ENCODE data around the gene FAM216A.

Gene FAM216A

GRCh38 chr12:110531741-110532333, 63.2 kb downstream of the FAM216A start:
- H3K9me3 ChIP-seq (ENCODE audit: control insufficient read depth, low read length), result no peaks in the 10 kb centered on the region
- no peak overlapping the region for H3K27ac ChIP-seq
- H3K27me3 ChIP-seq (ENCODE audit: control insufficient read depth, insufficient read depth, low read length), result no peaks in the 10 kb centered on the region
- H2AFZ ChIP-seq, result no peak overlapping the region
- H3K4me2 ChIP-seq (ENCODE audit: low read length), result no peak overlapping the region
- peaks cover 3% of the 10 kb centered on the region for H3K4me1 ChIP-seq
- no peak overlapping the region for H3K4me3 ChIP-seq (ENCODE audit: low read depth, low read length)
- no peak for TF ChIP-seq CTCF (IDR thresholded peaks at IDR 0.05)
- H3K9ac ChIP-seq, result no peak overlapping the region
- no peaks in the 10 kb centered on the region for H3K36me3 ChIP-seq (ENCODE audit: control insufficient read depth, insufficient read depth, low read length)
- H3K79me2 ChIP-seq, result peaks cover 3% of the 10 kb centered on the region

- H3K36me3 ChIP-seq (ENCODE audit: control insufficient read depth, insufficient read depth, low read length), result no peaks in the 10 kb centered on the region
- H3K4me1 ChIP-seq, result peaks cover 9% of the 10 kb centered on the region
- H3K4me3 ChIP-seq (ENCODE audit: low read depth, low read length), result no peak overlapping the region
- H3K9me3 ChIP-seq (ENCODE audit: control insufficient read depth, low read length), result no peaks in the 10 kb centered on the region
- H3K27ac ChIP-seq, result no peak overlapping the region
- no peak overlapping the region for H3K9ac ChIP-seq
- H3K79me2 ChIP-seq, result peaks cover 3% of the 10 kb centered on the region
- no peak for TF ChIP-seq CTCF (IDR thresholded peaks at IDR 0.05)
- H3K4me2 ChIP-seq (ENCODE audit: low read length), result no peak overlapping the region
- H2AFZ ChIP-seq, result no peak overlapping the region
- no peaks in the 10 kb centered on the region for H3K27me3 ChIP-seq (ENCODE audit: control insufficient read depth, insufficient read depth, low read length)
Observed at GRCh38 chr12:110532644-110533043, 64.0 kb downstream of the FAM216A start.

GRCh38 chr12:110533607-110534006, 65.0 kb downstream of the FAM216A start:
- H3K27ac ChIP-seq, result no peak overlapping the region
- no peak overlapping the region for H2AFZ ChIP-seq
- H3K36me3 ChIP-seq (ENCODE audit: control insufficient read depth, insufficient read depth, low read length), result no peaks in the 10 kb centered on the region
- H3K79me2 ChIP-seq, result peaks cover 3% of the 10 kb centered on the region
- H3K9me3 ChIP-seq (ENCODE audit: control insufficient read depth, low read length), result no peaks in the 10 kb centered on the region
- H3K27me3 ChIP-seq (ENCODE audit: control insufficient read depth, insufficient read depth, low read length), result no peaks in the 10 kb centered on the region
- H3K4me3 ChIP-seq (ENCODE audit: low read depth, low read length), result peak overlapping the region; percentile 17
- H3K4me2 ChIP-seq (ENCODE audit: low read length), result peak overlapping the region; percentile 15
- H3K9ac ChIP-seq, result no peak overlapping the region
- no peak for TF ChIP-seq CTCF (IDR thresholded peaks at IDR 0.05)
- peaks cover 18% of the 10 kb centered on the region for H3K4me1 ChIP-seq

GRCh38 chr12:110534811-110535210, 66.2 kb downstream of the FAM216A start:
- Histone ChIP-seq H3K4me2 (ENCODE audit: low read length) (no peak overlapping the region), H3K27ac (no peak overlapping the region), H3K79me2 (peaks cover 5% of the 10 kb centered on the region), H3K9me3 (ENCODE audit: control insufficient read depth, low read length) (no peaks in the 10 kb centered on the region), H3K4me1 (peaks cover 18% of the 10 kb centered on the region), H3K9ac (no peak overlapping the region), H2AFZ (no peak overlapping the region), H3K4me3 (ENCODE audit: low read depth, low read length) (no peak overlapping the region), H3K27me3 (ENCODE audit: control insufficient read depth, insufficient read depth, low read length) (no peaks in the 10 kb centered on the region), H3K36me3 (ENCODE audit: control insufficient read depth, insufficient read depth, low read length) (no peaks in the 10 kb centered on the region)
- no peak for TF ChIP-seq CTCF (IDR thresholded peaks at IDR 0.05)
